PC-3 (cell line): ENCODE data around the gene GABBR1.

Source experiments
- CTCF ChIP-seq: fragments of 300-600 bp; sonication (generic); conservative IDR thresholded peaks from 2 replicates; pipeline ENCODE4 v1.5.1; 2017; ENCODE audit warnings: antibody characterized with exemption, low read depth, mild to moderate bottlenecking, low read length
- EZH2 ChIP-seq: fragments of 300-600 bp; sonication (generic); IDR thresholded peaks from one replicate; pipeline ENCODE4 v1.6.1; 2017; ENCODE audit warnings: antibody characterized with exemption, mild to moderate bottlenecking, low read length; ENCODE audit not compliant: unreplicated experiment

- TF ChIP-seq CTCF (no peak), EZH2 (no peak)
Observed at GRCh38 chr6:29584821-29585220, 48.2 kb downstream of the GABBR1 start, which contains the start of gene OR2H2.
